NCI-H2227 (cell line): Measurements from ENCODE around the gene NCMAP.
"Not testable (repeated sequence)": the region's sequence is repeated elsewhere in the genome, so short reads cannot be mapped to it uniquely, and the experiment has no call there.

Experiments
- DNase-seq: peaks from one replicate; lab custom pipeline; 2025; ENCODE audit not compliant: unreplicated experiment; lab: John Stamatoyannopoulos, UW

NCMAP gene, protein sequence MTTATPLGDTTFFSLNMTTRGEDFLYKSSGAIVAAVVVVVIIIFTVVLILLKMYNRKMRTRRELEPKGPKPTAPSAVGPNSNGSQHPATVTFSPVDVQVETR

DNA sequence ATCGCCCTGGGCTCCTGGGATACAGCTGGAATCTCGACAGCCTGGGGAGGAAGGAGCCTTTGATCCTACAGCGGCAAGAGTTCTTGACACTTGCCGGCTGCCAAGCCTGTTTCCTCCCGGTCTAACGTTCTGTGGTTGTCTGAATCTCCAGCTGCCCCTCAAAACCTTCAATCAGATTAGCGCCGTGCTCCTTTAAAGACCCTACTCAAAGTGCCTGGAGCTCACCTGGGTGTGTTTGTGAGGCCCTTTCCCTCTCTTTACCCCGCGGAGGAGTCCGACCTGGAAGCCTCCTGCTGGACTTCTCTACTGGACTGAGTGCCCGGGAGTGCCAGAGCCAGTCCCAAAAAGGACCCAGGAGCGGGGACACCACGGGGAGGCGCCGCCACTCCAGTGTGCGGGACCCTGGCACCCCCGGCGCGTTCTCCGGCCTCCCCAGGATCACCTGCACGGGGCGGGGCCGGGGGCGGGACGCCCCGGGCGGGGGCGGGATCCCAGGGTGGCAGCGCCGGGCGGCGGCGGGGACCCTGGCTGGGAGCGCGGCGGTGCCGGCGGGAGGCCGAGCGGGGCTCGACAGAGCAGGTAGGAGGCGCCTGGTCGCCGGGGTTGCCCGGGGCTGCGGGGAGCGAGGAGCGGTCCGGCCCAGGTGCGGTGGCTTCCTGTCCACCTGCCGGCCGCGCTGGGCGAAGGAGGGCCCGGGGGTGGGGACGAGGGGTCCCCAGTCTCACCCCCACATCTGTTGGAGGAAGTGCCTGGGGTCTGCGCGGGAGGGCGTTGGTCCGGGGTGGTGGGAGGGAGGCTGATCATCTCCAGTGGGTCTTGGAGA lies at the start of gene NCMAP:
Gene NCMAP (plus strand): TSS at position 497 of the 823 bp plus-strand sequence. CDS start 39,344 bp downstream, outside the sequence.
- DNase-seq, result no peak

DNA sequence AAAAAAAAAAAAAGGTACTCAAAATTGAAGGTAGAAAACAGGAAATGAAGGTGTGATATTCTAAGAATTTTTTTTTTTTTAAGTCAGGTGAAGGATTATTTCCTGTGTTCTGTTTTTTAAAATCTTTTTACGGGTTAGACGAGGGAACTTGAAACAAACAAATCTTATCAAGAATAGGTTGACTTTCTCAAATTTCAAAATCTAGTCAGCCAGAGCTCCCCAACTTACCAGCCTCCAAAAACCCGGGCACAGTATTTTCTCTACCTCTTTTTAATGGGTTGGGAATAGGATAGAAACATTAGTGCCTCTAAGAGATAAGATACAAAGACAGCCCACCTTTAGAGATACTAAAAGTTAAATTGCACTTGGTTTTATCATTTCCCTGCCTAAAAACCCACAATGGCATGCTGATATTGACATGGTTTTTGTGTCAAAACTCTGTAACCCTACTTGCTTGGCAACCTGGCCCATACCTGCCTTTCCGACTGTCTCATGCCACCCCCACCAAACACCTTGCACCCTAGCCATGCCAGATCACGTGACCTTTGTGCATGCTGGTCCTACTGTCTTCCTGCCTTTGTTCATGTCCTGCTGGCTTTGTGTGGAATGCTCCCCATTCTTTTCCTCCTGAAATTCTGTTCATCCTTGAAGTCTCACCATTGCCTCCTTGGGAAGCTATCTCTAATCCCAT lies 49.1 kb upstream of the NCMAP start:
- DNase-seq, result no peak

DNA sequence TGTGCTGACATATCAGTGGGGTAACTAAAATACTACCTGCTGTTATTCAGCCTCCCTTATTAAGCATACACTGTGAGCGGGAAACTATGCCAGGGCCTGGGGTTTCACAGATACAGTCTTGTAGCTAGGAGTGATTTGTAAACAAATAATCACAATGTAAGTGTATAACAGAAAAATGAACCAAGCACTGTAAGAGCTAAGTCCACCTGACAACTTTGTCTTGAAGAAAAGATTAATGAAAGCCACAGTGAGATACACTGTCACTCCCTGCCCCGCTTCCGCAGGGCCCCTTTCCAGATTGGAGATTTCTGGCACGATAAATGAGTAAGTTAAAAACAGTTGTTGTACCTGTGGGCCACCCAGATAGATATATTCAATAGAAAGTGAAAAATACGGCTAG lies 48.5 kb upstream of the NCMAP start:
- no peak for DNase-seq

DNA sequence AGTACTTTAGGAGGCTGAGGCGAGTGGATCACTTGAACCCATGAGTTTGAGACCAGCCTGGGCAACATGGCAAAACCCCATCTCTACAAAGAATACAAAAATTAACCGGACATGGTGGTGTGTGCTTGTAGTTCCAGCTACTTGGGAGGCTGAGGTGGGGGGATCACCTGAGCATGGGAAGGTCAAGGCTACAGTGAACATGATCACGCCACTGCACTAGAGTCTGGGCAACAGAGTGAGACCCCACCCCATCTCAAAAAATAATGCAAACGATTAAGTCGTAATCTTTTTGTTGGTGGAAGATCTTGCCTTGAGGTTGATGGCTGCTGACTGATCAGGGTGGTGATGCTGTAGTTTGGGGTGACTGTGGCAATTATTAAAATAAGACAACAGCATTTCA lies 47.0 kb upstream of the NCMAP start:
- no peak for DNase-seq

DNA sequence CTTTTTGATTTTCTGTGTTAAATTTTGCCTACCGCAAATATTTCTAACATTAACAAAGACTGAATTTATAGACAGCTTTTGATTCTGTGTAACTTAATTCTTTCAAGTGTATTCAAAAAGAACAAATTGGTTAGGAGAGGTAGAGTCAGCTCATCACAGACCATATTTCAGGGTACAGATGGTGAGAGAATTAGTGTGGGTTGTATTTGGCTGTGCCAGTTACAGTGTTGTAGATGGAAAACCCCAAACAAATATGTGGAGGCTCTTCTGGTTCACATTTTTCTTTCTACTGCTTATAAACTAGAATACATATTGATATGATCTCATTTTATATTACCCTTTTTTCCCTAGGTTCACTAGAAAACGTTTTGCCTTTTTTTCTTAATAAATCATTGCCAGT lies 42.2 kb upstream of the NCMAP start:
- no peak for DNase-seq

DNA sequence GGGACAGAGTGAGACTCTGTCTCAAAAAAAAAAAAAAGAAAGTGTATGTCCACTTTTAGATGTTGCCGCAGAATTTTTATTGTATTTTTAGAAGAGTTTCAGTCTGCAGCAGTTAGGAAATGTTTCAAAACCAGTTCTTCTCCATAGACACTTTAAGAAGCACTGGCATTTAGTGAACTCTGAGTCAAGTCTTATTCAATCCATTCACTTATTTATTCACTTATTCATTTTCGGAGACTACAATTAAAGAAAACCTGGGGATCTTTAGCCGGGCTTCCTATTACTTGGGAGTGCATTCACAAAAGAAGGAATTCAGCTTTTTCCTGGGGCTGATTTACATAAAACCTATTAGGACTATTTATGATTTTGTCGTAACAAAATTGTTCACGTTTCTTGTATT lies 40.9 kb upstream of the NCMAP start:
- no peak for DNase-seq

DNA sequence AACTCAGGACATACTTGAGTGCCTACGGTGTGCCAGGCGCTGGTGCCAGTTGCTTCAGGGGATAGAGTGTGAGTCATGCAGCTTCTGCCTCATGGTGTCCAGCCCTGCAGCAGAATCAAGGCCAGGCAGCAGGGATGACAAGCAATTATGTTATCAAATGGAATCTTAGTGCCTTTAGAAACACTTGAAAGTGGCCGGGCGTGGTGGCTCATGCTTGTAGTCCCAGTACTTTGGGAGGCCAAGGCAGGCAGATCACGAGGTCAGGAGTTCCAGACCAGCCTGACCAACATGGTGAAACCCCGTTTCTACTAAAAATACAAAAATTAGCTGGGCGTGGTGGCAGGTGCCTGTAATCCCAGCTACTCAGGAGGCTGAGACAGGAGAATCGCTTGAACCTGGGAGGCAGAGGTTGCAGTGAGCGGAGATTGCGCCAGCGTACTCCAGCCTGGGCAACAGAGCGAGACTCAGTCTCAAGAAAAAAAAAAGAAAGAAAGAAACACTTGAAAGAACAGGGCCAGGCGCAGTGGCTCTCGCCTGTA lies 40.1 kb upstream of the NCMAP start:
- not testable (repeated sequence) for DNase-seq

DNA sequence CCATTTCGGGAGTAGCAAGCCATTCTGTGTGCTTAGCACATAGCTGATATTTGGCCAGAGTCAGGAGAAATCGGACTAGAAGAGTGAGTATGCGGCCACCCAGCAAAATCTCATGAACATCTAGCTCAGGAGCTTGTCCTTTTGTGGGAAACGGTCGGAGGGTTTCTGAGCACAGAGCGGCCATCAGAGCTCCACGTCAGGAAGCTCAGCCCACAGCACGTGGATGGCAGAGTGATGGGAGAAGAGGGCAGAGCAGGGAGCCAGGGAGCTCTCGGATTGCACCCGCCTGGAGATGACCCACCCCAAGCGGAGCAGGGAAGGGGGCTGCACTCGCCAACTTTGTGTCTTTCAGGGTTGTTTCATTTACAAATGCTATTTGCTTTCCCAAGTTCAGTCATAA lies 39.4 kb upstream of the NCMAP start:
- no peak for DNase-seq

DNA sequence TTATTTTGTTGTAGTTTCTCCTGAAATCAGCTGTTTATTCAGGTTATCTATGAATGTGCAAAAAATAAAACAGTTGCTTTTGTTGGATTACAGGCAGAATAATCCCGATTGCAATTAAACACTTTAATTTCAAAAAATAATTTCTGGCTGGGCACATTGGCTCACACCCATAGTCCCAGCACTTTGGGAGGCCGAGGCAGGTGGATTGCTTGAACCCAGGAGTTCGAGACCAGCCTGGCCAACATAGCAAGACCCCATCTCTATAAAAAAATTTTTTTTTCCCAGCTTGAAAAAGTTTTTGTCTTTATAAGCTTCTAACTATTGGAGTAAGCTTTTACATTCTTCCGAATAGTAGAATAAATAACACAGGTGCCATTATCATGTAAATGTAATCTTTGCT lies 38.0 kb upstream of the NCMAP start:
- DNase-seq, result no peak

DNA sequence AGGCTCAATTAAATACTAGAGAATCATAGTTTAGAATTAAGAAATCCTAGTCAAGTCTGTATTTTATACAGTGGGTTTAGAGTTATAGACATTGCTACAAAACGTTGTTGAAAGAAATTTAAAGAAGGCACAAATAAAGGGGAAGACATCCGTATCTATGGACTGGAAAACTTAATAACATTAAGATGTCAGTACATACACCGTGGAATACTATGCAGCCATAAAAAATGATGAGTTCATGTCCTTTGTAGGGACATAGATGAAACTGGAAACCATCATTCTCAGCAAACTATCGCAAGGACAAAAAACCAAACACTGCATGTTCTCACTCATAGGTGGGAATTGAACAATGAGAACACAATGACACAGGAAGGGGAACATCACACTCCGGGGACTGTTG lies 35.6 kb upstream of the NCMAP start:
- DNase-seq, result not testable (repeated sequence)

DNA sequence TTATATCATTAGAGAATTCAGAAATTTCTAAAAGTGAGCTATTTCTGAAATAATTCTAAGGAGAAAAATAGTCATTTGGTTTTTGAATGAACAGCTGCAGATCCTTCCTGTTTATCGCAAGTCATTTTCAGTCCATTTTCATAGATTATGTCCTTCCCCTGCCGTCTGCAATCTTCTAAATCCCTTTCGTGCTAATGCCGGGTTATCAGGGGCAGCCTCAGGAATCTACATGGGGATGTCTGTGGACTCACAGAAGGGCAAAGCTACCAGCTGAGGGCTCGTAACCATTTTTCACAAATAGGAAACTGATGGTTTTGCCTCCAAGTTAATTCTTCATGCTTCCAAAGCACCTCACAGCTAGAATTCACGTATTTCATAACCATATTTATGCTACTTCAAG lies 30.3 kb upstream of the NCMAP start:
- DNase-seq, result no peak

DNA sequence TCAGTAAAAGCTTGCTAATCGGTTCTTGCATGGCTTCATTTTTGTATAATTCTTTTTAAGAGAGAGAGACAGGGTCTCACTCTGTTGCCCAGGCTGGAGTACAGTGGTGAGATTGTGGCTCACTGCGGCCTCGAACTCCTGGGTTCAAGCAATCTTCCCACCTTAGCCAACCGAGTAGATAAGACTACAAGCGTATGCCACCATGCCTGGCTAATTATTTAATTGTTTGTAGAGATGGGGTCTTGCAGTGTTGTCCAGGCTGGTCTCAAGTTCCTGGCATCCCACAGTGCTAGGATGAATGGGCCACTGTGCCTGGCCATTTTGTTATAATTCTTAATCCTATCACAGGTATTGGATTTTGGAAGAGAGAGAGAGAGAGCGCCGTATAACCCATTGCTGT lies 29.8 kb upstream of the NCMAP start:
- DNase-seq, result no peak

DNA sequence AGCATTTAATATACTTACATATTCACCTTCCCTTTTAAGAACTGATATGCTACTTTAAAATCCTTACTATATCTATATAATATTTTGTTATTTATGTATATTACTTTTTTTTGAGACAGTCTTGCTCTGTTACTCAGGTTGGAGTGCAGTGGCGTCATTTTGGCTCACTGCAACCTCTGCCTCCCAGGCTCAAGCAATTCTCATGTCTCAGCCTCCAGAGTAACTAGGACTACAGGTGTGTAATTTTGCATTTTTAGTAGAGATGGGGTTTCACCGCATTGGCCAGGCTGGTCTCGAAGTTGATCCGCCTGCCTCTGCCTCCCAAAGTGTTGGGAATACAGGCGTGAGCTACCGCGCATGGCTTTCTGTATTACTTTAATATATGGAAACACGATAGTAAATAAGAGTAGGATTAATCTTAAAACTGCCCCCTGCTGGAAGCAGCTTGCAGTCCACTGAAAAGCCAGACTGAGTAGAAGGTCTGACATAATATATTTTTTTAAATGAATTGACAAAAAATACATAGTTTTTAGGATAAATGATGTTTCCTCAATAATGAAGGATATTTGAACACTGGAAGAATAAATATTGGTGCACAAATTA lies 28.8 kb upstream of the NCMAP start:
- DNase-seq, result peak; percentile 21

DNA sequence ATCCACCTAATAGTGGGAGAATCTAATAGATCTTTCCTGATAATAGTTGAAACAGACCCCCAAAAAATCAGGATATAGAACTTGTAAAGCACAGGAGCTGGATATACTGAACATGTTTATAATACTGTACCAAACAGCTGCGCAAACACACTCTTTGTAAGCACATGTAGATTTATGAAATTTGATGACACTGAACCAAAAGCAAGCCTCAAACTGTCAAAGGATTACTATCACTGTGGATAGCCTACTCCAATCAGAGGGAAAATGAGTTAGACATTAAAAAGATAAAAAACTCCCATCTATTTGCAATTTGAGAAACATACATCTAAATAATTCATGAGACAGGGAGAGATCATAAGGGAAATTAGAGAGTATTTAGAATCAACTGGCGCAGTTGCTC lies 27.1 kb upstream of the NCMAP start:
- DNase-seq, result no peak

DNA sequence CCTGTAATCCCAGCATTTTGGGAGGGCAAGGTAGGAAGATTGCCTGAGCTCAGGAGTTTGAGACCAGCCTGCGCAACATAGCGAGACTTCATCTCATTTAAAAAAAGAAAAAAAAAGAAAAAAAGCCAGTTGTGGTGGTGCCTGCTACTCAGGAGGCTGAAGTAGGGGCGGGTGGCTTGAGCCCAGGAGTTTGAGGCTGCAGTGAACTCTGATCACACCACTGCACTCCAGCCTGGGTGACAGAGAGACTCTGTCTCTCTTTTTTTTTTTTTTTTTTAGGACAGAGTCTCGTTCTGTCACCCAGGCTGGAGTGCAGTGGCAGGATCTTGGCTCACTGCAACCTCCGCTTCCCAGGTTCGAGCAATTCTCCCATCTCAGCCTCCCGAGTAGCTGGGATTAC lies 26.6 kb upstream of the NCMAP start:
- not testable (repeated sequence) for DNase-seq

DNA sequence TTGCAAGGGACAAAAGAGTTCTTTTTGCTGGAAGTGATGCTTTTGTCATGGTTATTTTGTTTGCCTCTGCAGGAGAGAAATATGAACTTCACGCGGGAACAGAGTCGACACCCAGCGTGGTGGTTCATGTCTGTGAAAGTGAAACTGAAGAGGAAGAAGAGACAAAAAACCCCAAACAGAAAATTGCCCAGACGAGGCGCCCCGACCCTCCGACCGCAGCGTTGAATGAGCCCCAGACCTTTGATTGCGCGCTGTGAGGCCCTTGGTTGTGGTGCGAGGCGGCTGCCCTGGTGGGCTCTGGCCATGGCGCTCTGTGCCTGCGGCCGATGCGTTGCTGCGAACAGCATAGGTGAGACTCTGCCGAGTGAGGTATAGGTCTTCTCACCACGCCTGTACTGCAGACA lies 20.9 kb upstream of the NCMAP start:
- DNase-seq, result no peak

DNA sequence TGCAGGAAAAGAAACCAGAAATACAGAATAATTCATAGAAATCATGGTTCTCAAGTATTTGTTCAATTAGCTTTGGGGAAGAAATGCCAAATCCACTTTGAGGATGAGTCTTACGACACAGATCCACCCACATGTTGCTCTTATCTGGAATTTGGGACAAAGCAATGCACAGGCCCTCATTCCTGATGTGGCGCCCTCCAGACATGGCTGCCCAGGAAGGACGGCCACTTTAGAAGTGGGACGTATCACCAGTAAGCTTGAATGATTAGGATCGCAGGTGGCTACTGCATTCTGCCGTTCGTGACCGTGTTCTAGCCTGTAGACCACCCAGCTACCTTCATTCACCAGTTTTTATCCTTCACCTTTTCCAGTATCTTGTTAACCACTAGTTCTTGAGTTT lies 20.1 kb upstream of the NCMAP start:
- no peak for DNase-seq

DNA sequence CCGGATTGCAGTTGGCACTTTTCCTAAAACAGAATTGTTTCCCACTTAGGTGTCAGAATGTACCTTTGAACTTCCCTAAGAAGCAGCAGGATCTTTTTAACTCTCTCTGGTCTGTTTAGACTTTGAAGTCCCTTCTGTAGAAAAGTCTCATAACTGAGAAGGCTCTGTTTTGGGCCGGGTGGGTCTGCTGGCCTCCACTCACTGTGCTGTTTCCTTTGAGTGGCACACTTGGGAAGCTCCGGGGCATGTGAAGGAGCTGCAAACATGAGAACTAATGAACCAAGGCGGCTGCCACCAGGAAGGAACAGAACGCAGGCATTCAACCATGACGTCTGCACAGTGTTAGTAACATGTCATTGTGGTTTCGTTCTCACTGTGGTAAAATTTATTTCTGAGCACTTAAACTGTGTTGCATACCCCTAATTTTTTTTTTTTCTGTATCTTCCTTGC lies 19.5 kb upstream of the NCMAP start:
- DNase-seq, result no peak

DNA sequence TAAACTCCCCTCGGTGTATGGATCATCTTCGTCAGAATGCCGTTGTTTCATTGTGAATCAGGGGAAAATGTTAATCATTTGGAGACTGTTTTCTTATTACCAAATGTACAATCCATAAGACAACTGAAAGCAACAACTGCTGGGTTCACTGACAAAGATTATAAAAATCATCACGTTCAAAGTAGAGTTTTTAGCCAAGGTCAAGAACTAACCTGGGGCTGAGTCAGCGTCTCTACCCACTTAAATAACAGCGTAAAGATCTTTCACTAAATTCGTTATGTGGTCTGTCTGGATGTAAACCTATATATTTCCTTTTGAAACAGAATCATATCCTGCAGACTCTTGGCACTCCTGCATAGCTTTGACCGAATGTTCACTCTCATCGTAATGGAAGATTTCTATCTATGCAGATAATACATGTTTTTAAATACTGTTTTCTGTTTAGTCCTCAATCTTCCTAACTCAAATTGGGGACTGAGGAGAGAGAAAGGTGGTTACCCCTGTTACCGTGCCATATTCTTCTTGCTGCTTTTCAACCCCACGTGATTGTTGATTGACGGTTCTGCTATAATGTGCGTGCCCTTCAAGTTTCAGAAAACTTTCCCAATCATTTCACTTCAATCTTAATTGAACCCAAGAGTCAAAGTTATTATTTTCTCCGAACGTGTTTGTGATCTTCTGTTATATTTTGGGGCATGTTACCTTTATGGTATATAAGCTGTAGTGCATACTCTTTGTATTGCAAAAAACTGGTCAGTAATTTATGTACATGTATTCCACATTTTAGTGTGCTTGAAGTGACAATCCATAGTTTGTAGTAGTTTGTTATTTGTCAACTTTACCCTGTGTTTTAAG lies 15.6 kb upstream of the NCMAP start:
- no peak for DNase-seq

DNA sequence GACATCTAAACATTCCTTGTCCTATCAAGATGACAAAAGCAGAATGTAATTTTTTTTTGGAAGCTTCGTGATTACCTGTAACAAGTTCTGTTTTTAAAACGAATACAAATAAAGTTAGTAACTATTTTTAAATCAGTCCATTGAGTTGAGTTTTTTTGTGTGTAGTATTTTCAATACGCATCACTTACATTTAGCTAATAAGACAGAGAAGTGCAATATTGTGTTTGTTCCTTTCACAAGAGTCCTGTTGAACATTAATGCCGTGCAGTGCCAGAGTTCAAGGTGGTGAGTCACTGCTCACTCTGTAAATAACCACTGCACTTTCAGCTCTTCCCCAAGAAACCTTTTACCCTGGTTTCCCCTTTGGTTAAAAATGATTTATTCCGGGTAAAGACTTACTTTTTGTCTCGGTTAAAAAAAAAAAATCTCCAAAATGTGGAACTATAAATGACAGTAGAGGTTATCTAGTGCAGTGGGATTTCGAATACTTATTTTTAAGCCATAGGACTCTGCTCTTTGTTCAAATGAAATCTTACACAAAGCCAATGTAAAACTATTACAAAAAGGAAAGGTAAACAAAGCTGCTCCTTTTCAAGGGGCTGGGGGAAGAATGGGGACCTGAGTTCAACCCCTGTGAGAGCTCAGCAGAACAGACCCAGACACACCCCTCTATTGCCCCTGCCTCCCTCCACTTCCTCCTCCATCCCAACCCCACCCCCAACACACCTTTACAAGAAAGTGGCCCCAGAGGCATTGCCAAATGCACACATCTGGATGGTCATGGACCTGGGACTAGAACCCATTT lies 14.8 kb upstream of the NCMAP start:
- no peak for DNase-seq
